DOHH2 (cell line): ENCODE results near the gene STAT1.

Experiments used
- H3F3A ChIP-seq: fragments of 200-600 bp; sonication (generic), shearing (Covaris generic); 2 replicates; pipeline ENCODE4 v1.6.0; 2016; ENCODE audit warnings: antibody characterized with exemption, mild to moderate bottlenecking; ENCODE audit not compliant: control insufficient read depth, insufficient read depth
- H3K27ac ChIP-seq: fragments of 200-600 bp; sonication (generic); 2 replicates; pipeline ENCODE4 v1.5.1; 2014; ENCODE audit warnings: low read depth, mild to moderate bottlenecking, low read length, moderate library complexity
- H3K27me3 ChIP-seq: fragments of 200-600 bp; sonication (generic); 2 replicates; pipeline ENCODE4 v1.6.1; 2014; ENCODE audit warnings: mild to moderate bottlenecking, low read length, mixed read lengths; ENCODE audit not compliant: control insufficient read depth
- H3K36me3 ChIP-seq: fragments of 200-600 bp; sonication (generic); 2 replicates; pipeline ENCODE4 v1.6.1; 2014; ENCODE audit warnings: mild to moderate bottlenecking, low read length, moderate library complexity, mixed read lengths; ENCODE audit not compliant: control insufficient read depth
- H3K4me1 ChIP-seq: fragments of 200-600 bp; sonication (generic); 2 replicates; pipeline ENCODE4 v1.6.1; 2014; ENCODE audit warnings: mild to moderate bottlenecking, low read length, mixed read lengths; ENCODE audit not compliant: control insufficient read depth
- H3K4me2 ChIP-seq: fragments of 200-600 bp; sonication (generic); 2 replicates; pipeline ENCODE4 v1.6.0; 2014; ENCODE audit warnings: mild to moderate bottlenecking, low read length, moderate library complexity
- H3K4me3 ChIP-seq: fragments of 200-600 bp; sonication (generic); 2 replicates; pipeline ENCODE4 v1.5.1; 2014; ENCODE audit warnings: mild to moderate bottlenecking, low read length, mixed read lengths
- H3K79me2 ChIP-seq: fragments of 200-600 bp; sonication (generic); 2 replicates; pipeline ENCODE4 v1.6.1; 2014; ENCODE audit warnings: mild to moderate bottlenecking, low read length, mixed read lengths; ENCODE audit not compliant: control insufficient read depth
- H3K9me2 ChIP-seq: fragments of 200-600 bp; sonication (generic); replicated peaks from 2 replicates; pipeline ENCODE4 v1.6.1; 2014; ENCODE audit warnings: mild to moderate bottlenecking, low read length, mixed read lengths; ENCODE audit not compliant: control insufficient read depth
- H3K9me3 ChIP-seq: fragments of 200-600 bp; sonication (generic); 2 replicates; pipeline ENCODE4 v1.6.1; 2014; ENCODE audit warnings: antibody characterized with exemption, low read length, mixed read lengths; ENCODE audit not compliant: control insufficient read depth, insufficient read depth
- H4K20me1 ChIP-seq: fragments of 200-600 bp; sonication (generic); 2 replicates; pipeline ENCODE4 v1.6.0; 2014; ENCODE audit warnings: low read depth, mild to moderate bottlenecking, antibody characterized with exemption, low read length, moderate library complexity; ENCODE audit not compliant: control insufficient read depth, insufficient read depth
- EZH2phosphoT487 ChIP-seq: fragments of 200-600 bp; sonication (generic); IDR thresholded peaks from 2 replicates; pipeline ENCODE4 v1.6.1; 2017; ENCODE audit warnings: borderline replicate concordance, mild to moderate bottlenecking, antibody characterized with exemption, low read length, moderate library complexity, mixed read lengths
- TF ChIP-seq, protein P1 (sequence below): fragments of 200-600 bp; sonication (generic); IDR thresholded peaks from one replicate; pipeline ENCODE4 v1.5.1; 2014; ENCODE audit warnings: antibody characterized with exemption, mild to moderate bottlenecking, low read depth, low read length; ENCODE audit not compliant: poor library complexity, severe bottlenecking

STAT1 gene

DNA sequence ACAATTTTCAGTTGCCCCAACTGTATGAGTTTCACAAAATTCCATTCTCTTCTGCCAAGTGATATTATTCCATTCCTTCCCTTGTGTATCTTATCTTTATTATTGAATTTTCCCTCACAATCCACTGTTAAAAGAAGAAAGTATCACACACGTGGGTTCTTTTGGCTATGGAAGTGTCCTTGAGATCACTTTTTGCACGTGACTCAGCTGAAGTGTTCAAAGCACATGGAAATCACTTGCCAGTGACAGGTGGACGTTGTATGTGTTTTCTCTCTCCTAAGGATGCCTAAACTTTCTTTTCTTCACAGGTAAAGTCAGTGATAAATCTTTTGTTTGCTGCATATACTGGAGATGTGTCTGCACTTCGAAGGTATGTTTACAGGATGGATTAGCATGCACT is 60.7 kb downstream of the STAT1 start:
- Histone ChIP-seq H3K9me3 (no peaks in the 10 kb centered on the region), H3K4me2 (no peak overlapping the region), H4K20me1 (no peaks in the 10 kb centered on the region), H3F3A (no peaks in the 10 kb centered on the region), H3K9me2 (no peaks in the 10 kb centered on the region), H3K27me3 (no peaks in the 10 kb centered on the region), H3K4me3 (no peak overlapping the region), H3K4me1 (no peaks in the 10 kb centered on the region), H3K79me2 (no peaks in the 10 kb centered on the region), H3K36me3 (no peaks in the 10 kb centered on the region), H3K27ac (no peak overlapping the region)
- no peak for TF ChIP-seq EZH2phosphoT487
- TF ChIP-seq, protein P1, sequence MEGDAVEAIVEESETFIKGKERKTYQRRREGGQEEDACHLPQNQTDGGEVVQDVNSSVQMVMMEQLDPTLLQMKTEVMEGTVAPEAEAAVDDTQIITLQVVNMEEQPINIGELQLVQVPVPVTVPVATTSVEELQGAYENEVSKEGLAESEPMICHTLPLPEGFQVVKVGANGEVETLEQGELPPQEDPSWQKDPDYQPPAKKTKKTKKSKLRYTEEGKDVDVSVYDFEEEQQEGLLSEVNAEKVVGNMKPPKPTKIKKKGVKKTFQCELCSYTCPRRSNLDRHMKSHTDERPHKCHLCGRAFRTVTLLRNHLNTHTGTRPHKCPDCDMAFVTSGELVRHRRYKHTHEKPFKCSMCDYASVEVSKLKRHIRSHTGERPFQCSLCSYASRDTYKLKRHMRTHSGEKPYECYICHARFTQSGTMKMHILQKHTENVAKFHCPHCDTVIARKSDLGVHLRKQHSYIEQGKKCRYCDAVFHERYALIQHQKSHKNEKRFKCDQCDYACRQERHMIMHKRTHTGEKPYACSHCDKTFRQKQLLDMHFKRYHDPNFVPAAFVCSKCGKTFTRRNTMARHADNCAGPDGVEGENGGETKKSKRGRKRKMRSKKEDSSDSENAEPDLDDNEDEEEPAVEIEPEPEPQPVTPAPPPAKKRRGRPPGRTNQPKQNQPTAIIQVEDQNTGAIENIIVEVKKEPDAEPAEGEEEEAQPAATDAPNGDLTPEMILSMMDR = no peak

DNA sequence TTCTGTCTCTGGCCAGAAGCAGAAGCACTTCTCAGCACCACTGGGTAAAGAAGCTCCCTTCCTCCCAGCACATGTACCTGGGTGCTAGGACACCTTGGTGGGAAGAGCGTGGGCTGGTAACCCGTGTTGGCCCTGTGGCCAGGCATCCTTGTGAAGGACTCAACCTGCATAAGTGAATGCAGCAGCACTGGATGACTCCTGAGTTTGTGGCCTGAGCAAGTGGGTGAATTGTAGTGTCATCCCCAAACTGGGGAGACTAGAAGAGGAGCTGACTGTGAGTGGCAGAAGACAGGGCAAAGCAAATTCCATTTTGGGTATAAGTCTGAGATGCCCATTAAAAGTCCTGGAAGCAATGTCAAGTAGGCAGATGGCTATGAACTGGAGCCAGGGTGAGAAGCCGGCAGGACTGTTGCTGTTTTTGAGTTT is 63.4 kb downstream of the STAT1 start:
- no peak overlapping the region for H3K4me2 ChIP-seq
- no peaks in the 10 kb centered on the region for H3K27me3 ChIP-seq
- no peaks in the 10 kb centered on the region for H3K79me2 ChIP-seq
- no peak overlapping the region for H3K27ac ChIP-seq
- H3K9me2 ChIP-seq = no peaks in the 10 kb centered on the region
- no peaks in the 10 kb centered on the region for H3K9me3 ChIP-seq
- H3K4me1 ChIP-seq = no peaks in the 10 kb centered on the region
- no peaks in the 10 kb centered on the region for H3F3A ChIP-seq
- no peak for TF ChIP-seq EZH2phosphoT487
- TF ChIP-seq, protein P1 = no peak
- no peaks in the 10 kb centered on the region for H4K20me1 ChIP-seq
- H3K4me3 ChIP-seq = no peak overlapping the region
- no peaks in the 10 kb centered on the region for H3K36me3 ChIP-seq

DNA sequence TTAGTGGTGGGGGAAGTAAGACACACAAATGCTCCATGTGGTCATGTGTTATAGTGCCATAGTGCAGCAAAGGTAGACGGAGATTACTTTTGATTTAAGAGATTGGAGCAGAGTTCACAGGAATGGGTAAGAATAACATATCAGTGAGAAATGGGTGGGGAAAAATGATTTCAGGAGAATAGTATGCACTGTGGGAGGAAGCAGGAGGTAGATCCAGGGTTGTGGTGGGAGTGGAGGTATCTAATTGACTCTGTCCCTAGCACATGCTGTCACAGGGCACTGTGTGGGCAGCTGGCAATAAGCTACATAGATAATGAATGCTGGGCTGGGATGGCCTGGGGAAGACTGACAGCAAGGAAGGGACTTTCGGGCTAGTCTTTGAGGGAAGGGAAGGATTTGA is 65.3 kb downstream of the STAT1 start:
- no peaks in the 10 kb centered on the region for H3K9me3 ChIP-seq
- no peaks in the 10 kb centered on the region for H4K20me1 ChIP-seq
- no peaks in the 10 kb centered on the region for H3K4me1 ChIP-seq
- no peaks in the 10 kb centered on the region for H3K27me3 ChIP-seq
- no peak overlapping the region for H3K4me2 ChIP-seq
- H3K27ac ChIP-seq = no peak overlapping the region
- no peaks in the 10 kb centered on the region for H3K9me2 ChIP-seq
- no peak overlapping the region for H3K4me3 ChIP-seq
- no peaks in the 10 kb centered on the region for H3F3A ChIP-seq
- H3K79me2 ChIP-seq = no peaks in the 10 kb centered on the region
- no peaks in the 10 kb centered on the region for H3K36me3 ChIP-seq
- TF ChIP-seq, protein P1 = no peak
- TF ChIP-seq EZH2phosphoT487 = no peak

DNA sequence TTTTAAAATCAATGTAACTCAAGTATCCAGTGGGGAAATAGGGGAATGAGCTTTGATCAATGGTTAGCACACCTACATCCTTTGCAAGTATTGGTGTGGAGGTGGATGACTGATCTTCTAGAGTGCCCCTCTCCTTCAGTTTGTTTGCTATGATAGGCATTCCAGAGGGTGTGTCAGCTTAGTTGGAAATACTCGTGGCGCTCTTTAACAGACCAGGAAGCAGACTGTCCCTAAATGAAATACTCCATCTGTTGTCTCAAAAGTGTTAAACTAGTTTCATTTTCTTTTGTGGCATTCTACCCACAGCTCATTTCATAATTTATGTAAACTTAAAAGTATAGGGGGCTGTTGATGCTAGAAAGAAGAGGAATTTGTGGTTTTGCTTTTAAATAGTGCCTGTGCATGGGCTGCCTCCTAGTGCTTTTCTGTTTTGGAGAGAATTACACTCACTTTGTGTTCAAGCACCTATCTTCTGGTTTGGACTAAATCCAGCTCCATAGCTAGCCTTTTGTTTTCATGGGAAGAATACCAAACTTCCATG is 66.2 kb downstream of the STAT1 start:
- 0 out of 2 replicates have a peak, but pooled peaks cover 4% of the 10 kb centered on the region for H3F3A ChIP-seq
- H3K36me3 ChIP-seq = no peaks in the 10 kb centered on the region
- TF ChIP-seq EZH2phosphoT487 = no peak
- TF ChIP-seq, protein P1 = no peak
- H4K20me1 ChIP-seq = no peaks in the 10 kb centered on the region
- no peak overlapping the region for H3K4me2 ChIP-seq
- no peaks in the 10 kb centered on the region for H3K79me2 ChIP-seq
- no peaks in the 10 kb centered on the region for H3K27me3 ChIP-seq
- no peak overlapping the region for H3K4me3 ChIP-seq
- no peaks in the 10 kb centered on the region for H3K9me2 ChIP-seq
- H3K9me3 ChIP-seq = no peaks in the 10 kb centered on the region
- H3K4me1 ChIP-seq = no peaks in the 10 kb centered on the region
- no peak overlapping the region for H3K27ac ChIP-seq
